Right lobe of liver (tissue), 6 donors: Measurements from ENCODE around the gene NENF. TPM values are rescaled to one million over a fixed set of nuclear protein-coding genes. Genes with fewer than 3 reads are reported as not detected.

ENCODE experiments used
- ATAC-seq, 4 donors: fragments of 200-7000 bp; cut with Tn5 transposase; one replicate each; pipeline ENCODE4 v1.9.1; 2020; ENCODE audit warnings: mild to moderate bottlenecking in 4 of 4, moderate library complexity in 4 of 4
- DNase-seq, 3 donors: peaks; one replicate each; pipeline ENCODE4 v3.0.0-alpha.2; 2020
- H3K27ac ChIP-seq, 3 donors: fragments of 200-600 bp; one replicate each; pipeline ENCODE4 v1.8.0; 2022
- H3K27me3 ChIP-seq, 2 donors: fragments of 200-600 bp; one replicate each; pipeline ENCODE4 v1.8.0; 2022
- H3K36me3 ChIP-seq, 4 donors: fragments of 200-600 bp; sonication (generic) in 1 of 4; one replicate each; pipeline versions ENCODE4 v1.5.1 to v1.8.0; 2017 to 2022; ENCODE audit warnings: control low read depth in 1 of 4
- H3K4me1 ChIP-seq, 4 donors: fragments of 200-600 bp; sonication (generic) in 1 of 4; one replicate each; pipeline versions ENCODE4 v1.5.1 to v1.8.0; 2017 to 2022; ENCODE audit warnings: control low read depth in 1 of 4
- H3K4me3 ChIP-seq, 3 donors: fragments of 200-600 bp; one replicate each; pipeline ENCODE4 v1.8.0; 2022
- H3K9me3 ChIP-seq, 4 donors: fragments of 200-600 bp; sonication (generic) in 1 of 4; one replicate each; pipeline versions ENCODE4 v1.5.1 to v1.8.0; 2017 to 2022; ENCODE audit warnings: control low read depth in 1 of 4
- POLR2A ChIP-seq: fragments of 450-650 bp; IDR thresholded peaks from one replicate; pipeline ENCODE4 v1.6.1; 2017; ENCODE audit warnings: antibody characterized with exemption, mild to moderate bottlenecking
- WGBS: methylation state at CpG from one replicate; pipeline ENCODE4 v1.1.6; 2018; ENCODE audit warnings: low coverage, low lambda C conversion rate; ENCODE audit not compliant: insufficient coverage; ENCODE audit errors: missing lambda C conversion rate; 5-methylcytosine and 5-hydroxymethylcytosine counted together
- intact Hi-C, 2 donors: fragments of 100-400 bp; cut with DNase I; formaldehyde crosslinking; loops; one replicate each; pipeline versions ENCODE4 v1.11.2 to v1.14.1; 2022
- total RNA-seq, 6 experiments: library from RNA; depleted of rRNA in 2 of 6; stranded (reverse); fragments of >200 nt in 2 of 6; fragmentation: NEBNext Ultra II Directional in 3 of 6; extraction: Animal tissue kit (Norgen Biotek cat#: 25700) in 3 of 6; gene quantifications; one replicate each; pipeline versions ENCODE4 v1.1.0 to v1.2.4, GENCODE V29; 2016 to 2023
- TF ChIP-seq, protein P1 (sequence below), 4 donors: fragments of 200-600 bp in 3 of 4; fragments of 450-650 bp in 1 of 4; IDR thresholded peaks; one replicate each; pipeline versions ENCODE4 v1.5.1 to v1.8.0; 2016 to 2022; ENCODE audit warnings: antibody characterized with exemption in 4 of 4, mild to moderate bottlenecking in 2 of 4
- donor health status: DM: no; HTN: yes; CAD: no.
- donor health status: DM: no; HTN: no; CAD: no.
- donor health status: DM: no; HTN: no; CAD: no.
- donor health status: DM: no; HTN: yes; CAD: no.
- donor health status: DM: no; HTN: yes; CAD: no.

Gene NENF
- total RNA-seq, 6 experiments from 2014 or later, result 23.0 to 49.0 (median 27.9) TPM

DNA sequence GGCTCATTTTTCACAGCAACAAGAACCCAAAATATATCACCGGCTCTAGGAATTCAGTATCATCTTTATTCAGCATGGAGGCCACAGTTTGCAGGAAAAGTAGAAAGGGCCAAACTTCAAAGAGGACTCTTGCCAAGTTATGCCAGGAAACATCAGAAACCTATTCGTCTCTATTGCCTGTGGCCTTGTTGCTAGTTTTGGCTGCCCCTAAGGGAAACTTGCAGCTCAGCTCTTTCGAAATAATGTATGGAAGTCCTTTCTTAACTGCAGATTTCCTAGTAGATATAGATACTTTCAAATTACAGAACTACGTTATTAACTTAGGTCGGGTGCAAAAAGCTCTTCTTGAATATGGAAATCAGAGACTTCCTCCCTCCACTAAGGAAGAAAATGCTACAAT, 4.2 kb upstream of the NENF start:
- Histone ChIP-seq H3K4me3 (no peak overlapping the region), H3K9me3 (no peaks in the 10 kb centered on the region), H3K36me3 (no peaks in the 10 kb centered on the region), H3K4me1 (peaks cover 0 to 5% (median 0%) of the 10 kb centered on the region in 4 donors), H3K27me3 (no peaks in the 10 kb centered on the region), H3K27ac (no peak overlapping the region)
- intact Hi-C loops, result no loop called here
- ATAC-seq (no peak), DNase-seq (no peak)
- TF ChIP-seq, protein P1, sequence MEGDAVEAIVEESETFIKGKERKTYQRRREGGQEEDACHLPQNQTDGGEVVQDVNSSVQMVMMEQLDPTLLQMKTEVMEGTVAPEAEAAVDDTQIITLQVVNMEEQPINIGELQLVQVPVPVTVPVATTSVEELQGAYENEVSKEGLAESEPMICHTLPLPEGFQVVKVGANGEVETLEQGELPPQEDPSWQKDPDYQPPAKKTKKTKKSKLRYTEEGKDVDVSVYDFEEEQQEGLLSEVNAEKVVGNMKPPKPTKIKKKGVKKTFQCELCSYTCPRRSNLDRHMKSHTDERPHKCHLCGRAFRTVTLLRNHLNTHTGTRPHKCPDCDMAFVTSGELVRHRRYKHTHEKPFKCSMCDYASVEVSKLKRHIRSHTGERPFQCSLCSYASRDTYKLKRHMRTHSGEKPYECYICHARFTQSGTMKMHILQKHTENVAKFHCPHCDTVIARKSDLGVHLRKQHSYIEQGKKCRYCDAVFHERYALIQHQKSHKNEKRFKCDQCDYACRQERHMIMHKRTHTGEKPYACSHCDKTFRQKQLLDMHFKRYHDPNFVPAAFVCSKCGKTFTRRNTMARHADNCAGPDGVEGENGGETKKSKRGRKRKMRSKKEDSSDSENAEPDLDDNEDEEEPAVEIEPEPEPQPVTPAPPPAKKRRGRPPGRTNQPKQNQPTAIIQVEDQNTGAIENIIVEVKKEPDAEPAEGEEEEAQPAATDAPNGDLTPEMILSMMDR (IDR thresholded peaks at IDR 0.05), result no peak
- 38% methylated on average over 5 of the region's 5 CpGs for WGBS

DNA sequence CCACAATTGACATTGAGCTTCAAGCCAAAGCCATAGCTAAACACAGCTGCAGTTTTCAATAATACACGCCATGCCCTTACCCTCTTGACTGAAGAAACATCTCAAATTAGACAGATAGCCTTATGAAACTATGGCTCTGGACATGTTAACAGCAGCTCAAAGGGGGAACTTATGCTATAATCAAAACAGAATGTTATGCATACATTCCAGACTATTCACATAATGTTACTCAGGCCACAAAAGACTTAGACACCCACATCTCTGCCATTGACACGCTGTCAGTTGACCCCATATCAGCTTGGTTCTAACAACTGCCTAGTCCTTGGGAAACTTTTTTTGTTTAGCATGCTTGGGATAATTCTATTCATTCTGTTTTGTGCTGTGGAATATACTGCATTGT, 2.3 kb upstream of the NENF start:
- Histone ChIP-seq H3K27me3 (no peaks in the 10 kb centered on the region), H3K27ac (no peak overlapping the region), H3K4me1 (peaks cover 0 to 5% (median 0%) of the 10 kb centered on the region in 4 donors), H3K9me3 (no peaks in the 10 kb centered on the region), H3K4me3 (no peak overlapping the region), H3K36me3 (no peaks in the 10 kb centered on the region)
- intact Hi-C loops, result no loop called here
- ATAC-seq (no peak), DNase-seq (no peak)
- no peak for TF ChIP-seq POLR2A
- TF ChIP-seq, protein P1 (IDR thresholded peaks at IDR 0.05), result no peak
- 77% methylated on average over 2 of the region's 2 CpGs for WGBS

DNA sequence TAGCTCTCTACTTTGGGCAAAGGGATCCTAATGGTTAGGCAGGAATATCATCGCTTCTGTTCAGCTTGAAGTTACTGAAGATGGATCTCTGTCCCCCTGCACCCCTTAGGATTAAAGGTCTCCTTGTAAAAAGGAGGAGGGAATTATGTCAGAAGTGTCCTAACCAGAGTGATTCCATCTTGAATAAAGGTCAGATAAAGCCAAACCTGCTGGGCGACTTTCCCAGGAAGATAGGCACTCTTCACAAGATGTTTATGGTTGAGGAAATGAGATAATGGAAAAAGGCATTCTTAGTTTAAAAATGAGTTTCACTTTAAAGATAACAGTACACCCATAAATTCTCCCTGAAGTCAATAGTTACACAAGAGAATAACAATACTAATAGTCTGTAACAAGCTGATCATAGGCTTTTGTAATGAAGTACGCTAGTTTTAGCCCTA, 1.7 kb upstream of the NENF start:
- H3K27ac ChIP-seq, result no peak overlapping the region
- TF ChIP-seq POLR2A, result no peak
- TF ChIP-seq, protein P1 (IDR thresholded peaks at IDR 0.05), result no peak
- no peak for DNase-seq

DNA sequence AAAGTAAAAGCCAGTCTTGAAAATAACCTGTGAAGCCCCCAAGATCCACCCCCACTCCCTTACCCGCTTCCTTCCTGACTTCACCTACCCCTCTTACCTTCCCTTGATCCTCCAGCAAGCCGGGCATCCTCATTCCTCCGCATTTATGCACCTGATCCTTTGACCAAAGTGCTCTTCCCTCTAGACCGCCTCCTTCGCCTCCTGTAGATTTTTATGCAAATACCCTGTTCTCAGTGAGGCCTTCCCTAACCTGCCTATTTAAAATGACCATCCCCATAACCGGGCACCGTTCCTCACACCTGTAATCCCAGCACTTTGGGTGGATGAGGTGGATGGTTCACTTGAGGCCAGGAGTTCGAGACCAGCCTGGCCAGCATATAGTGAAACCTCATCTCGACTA, 1.1 kb upstream of the NENF start:
- intact Hi-C loops, result no loop called here
- no peak overlapping the region for H3K27ac ChIP-seq

More for the DNA sequence above, 1.7 kb upstream of the NENF start:
- Histone ChIP-seq H3K9me3 (no peaks in the 10 kb centered on the region), H3K36me3 (no peaks in the 10 kb centered on the region), H3K4me3 (no peak overlapping the region), H3K27me3 (no peaks in the 10 kb centered on the region), H3K4me1 (peaks cover 0 to 5% (median 0%) of the 10 kb centered on the region in 4 donors)
- intact Hi-C loops, result no loop called here
- 70% methylated on average over 3 of the region's 3 CpGs for WGBS
- ATAC-seq, result no peak

More for the DNA sequence above, 1.1 kb upstream of the NENF start:
- DNase-seq (no peak), ATAC-seq (no peak)
- peaks cover 0 to 5% (median 0%) of the 10 kb centered on the region in 4 donors for H3K4me1 ChIP-seq
- TF ChIP-seq, protein P1 (IDR thresholded peaks at IDR 0.05), result no peak
- no peak for TF ChIP-seq POLR2A
- H3K9me3 ChIP-seq, result no peaks in the 10 kb centered on the region
- H3K4me3 ChIP-seq, result no peak overlapping the region
- WGBS, result 92% methylated on average over 8 of the region's 9 CpGs
- H3K27me3 ChIP-seq, result no peaks in the 10 kb centered on the region
- no peaks in the 10 kb centered on the region for H3K36me3 ChIP-seq
